C4-2B (cell line): ENCODE data around the gene NPC1.
"Not testable (repeated sequence)": the region's sequence is repeated elsewhere in the genome, so short reads cannot be mapped to it uniquely, and the experiment has no call there.

Source experiments
- H3K27ac ChIP-seq: fragments of 450-650 bp; 2 replicates; pipeline ENCODE4 v1.5.1; 2017
- CTCF ChIP-seq: fragments of 450-650 bp; conservative IDR thresholded peaks from 2 replicates; pipeline ENCODE4 v1.5.1; 2017; ENCODE audit warnings: mild to moderate bottlenecking
- ZFX ChIP-seq: fragments of 450-650 bp; IDR thresholded peaks from 2 replicates; pipeline ENCODE4 v1.6.1; 2017

NPC1 gene

GRCh38 chr18:23512641-23513040, 73.7 kb downstream of the NPC1 start:
- no peak for TF ChIP-seq ZFX
- no peak for TF ChIP-seq CTCF
- no peak overlapping the region for H3K27ac ChIP-seq

- not testable (repeated sequence) for H3K27ac ChIP-seq
Measured at GRCh38 chr18:23512216-23512615, 74.1 kb downstream of the NPC1 start.

DNA sequence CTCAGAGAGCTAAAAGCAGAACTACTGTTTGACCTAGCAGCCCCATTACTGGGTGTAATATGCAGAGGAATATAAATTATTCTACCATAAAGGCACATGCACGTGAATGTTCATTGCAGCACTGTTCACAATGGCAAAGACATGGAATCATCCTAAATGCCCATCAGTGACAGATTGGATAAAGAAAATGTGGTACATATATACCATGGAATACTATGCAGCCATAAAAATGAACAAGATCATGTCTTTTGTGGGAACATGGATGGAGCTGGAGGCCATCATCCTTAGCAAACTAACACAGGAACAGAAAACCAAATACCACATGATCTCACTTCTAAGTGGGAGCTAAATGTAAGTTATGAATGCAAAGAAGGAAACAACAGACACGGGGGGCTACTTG, 75.4 kb downstream of the NPC1 start:
- H3K27ac ChIP-seq: not testable (repeated sequence)

GRCh38 chr18:23506393-23506792, 79.9 kb downstream of the NPC1 start:
- H3K27ac ChIP-seq: no peak overlapping the region
- TF ChIP-seq ZFX: no peak
- TF ChIP-seq CTCF: no peak

DNA sequence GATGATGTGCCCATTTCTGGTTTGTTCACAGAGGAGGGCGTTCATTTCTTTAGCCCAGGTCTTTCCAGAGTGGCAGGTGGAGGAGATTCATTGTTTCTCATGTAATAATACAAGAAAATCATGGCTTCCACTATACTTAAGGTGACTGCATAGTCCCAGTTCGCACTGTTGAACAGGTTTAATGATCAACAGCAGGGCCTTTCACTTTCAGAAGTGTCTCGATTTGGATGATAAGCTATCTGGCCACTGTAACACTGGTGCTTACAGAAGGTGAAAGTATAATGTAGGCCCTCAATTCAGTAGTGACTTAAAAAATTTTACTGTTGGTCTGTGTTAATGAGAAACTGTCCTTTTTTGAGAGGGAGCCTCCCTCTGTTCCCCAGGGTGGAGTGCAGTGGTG, 81.6 kb downstream of the NPC1 start:
- H3K27ac ChIP-seq: no peak overlapping the region; the same call in 1 of the 2 replicates
- TF ChIP-seq CTCF (no peak), ZFX (no peak)

DNA sequence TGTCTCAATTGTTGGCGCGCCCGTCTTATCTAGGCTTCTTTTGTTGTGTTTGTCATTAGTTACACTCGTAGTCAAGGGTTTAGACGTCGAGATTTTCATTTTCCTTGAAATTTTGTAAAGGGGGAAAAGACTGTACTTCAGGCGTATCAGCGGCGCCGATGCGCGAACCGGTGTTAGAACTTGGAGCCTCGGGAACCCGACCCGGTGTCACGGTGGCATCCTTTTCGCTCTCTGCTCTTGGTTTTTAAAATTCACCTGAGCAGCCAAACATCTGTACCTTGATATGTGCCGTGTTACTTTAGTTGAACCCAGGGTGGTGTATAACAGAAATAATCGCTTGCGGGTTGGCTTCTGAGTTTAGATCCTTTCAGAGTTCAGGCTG, 82.4 kb downstream of the NPC1 start:
- TF ChIP-seq CTCF (no peak), ZFX (no peak)
- peak overlapping the region; percentile 82 for H3K27ac ChIP-seq

DNA sequence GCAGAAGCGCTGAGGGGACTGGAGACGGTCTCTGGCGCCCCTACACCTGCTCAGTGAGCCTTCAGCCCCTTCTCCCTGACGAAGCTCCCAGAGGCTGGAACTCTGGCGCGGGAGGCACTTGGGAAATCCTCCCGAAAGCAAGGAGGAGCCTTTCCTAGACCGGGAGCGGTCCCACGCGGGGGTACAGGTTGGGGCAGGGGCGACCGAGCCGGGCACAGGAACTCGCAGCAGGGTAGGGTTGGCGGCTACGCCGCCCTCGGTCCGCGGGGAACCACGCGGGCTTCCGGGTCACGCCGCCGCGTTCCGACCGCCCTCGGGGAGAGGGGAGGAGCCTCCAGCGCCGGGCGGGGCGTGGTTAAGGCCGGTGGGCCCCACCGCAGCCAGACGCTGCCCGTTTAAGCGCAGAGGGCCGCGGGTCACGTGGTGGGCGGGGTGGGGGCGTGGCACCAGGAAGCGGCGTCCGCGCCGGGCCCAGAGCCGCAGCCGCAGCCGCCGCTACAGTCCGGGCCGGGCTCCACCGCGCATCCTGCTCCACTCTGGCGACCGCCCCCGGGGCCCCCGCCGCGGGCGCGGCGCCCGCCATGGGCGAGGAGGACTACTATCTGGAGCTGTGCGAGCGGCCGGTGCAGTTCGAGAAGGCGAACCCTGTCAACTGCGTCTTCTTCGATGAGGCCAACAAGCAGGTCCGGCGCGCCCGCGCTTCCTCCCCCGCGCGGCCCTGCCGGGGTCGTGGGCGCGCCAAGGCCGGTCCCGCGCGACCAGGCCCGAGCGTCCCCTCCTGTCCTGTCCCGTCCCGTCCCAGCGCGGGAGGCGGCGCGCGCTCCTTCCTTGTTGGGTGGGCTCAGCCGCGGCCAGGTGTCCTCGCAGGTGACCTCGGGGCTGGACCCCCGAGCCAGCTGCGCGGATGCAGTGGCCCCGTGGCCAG, 83.0 kb downstream of the NPC1 start, which contains the start of gene RMC1:
Gene RMC1, plus strand, starts transcription at position 474 of the 925 bp plus-strand sequence. Its CDS starts 108 bp downstream, at position 582.
- peak within 1 kb of the TSS; percentile 82 for H3K27ac ChIP-seq
- peak; percentile 29 for TF ChIP-seq CTCF
- peak; percentile 94 for TF ChIP-seq ZFX

DNA sequence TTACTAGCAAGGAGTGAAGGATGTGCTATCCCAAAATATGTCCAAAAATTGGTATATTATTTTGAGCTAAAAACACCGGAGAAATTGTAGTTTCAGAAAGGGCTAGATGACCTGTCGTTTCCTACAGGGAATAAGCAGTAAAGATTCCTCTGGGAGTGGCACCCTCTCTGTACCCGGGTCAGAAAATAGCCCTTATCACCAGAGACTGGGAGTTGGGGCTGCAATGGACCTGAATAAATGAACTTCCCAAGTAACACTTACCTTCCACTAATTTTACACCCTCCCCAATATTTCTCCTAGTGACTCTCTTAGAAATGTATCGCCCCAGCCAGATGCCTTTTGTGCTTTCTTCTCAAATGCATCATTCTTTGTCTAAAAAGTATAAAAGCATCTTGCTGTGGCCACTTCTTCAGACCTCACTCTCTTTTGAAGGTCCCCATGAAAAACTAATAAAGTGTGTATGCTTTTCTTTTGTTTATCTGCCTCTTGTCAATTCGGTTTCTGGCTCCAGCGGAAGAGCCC, 83.7 kb downstream of the NPC1 start:
- no peak for TF ChIP-seq ZFX
- no peak for TF ChIP-seq CTCF
- H3K27ac ChIP-seq: peak overlapping the region; percentile 82
